Upper lobe of right lung (tissue), 1 donor: Measurements from ENCODE around the gene HDHD2. TPM values are rescaled to one million over a fixed set of nuclear protein-coding genes. Genes with fewer than 3 reads are reported as not detected.

Source experiments
- ATAC-seq: fragments of 200-7000 bp; cut with Tn5 transposase; one replicate; pipeline ENCODE4 v1.9.1; 2020; ENCODE audit warnings: mild to moderate bottlenecking, moderate library complexity
- DNase-seq: peaks from one replicate; pipeline ENCODE4 v3.0.0-alpha.2; 2020
- H3K27ac ChIP-seq: fragments of 200-600 bp; one replicate; pipeline ENCODE4 v1.8.0; 2022
- H3K27me3 ChIP-seq: fragments of 200-600 bp; one replicate; pipeline ENCODE4 v1.8.0; 2022; ENCODE audit warnings: mild to moderate bottlenecking
- H3K36me3 ChIP-seq: fragments of 200-600 bp; one replicate; pipeline ENCODE4 v1.8.0; 2022
- H3K4me1 ChIP-seq: fragments of 200-600 bp; one replicate; pipeline ENCODE4 v1.8.0; 2022
- H3K4me3 ChIP-seq: fragments of 200-600 bp; one replicate; pipeline ENCODE4 v1.8.0; 2022; ENCODE audit warnings: mild to moderate bottlenecking
- H3K9me3 ChIP-seq: fragments of 200-600 bp; one replicate; pipeline ENCODE4 v1.8.0; 2022
- intact Hi-C: fragments of 100-400 bp; cut with DNase I; formaldehyde crosslinking; loops from one replicate; pipeline ENCODE4 v1.11.0; 2022
- total RNA-seq: library from RNA; stranded (reverse); fragmentation: NEBNext Ultra II Directional; extraction: Animal tissue kit (Norgen Biotek cat#: 25700); gene quantifications from one replicate; pipeline ENCODE4 v1.2.1, GENCODE V29; 2021
- TF ChIP-seq, protein P1 (sequence below): fragments of 200-600 bp; IDR thresholded peaks from one replicate; pipeline ENCODE4 v1.8.0; 2022; ENCODE audit warnings: antibody characterized with exemption
- donor health status: DM: no; HTN: yes; CAD: no; lungs with severe emphysema.

HDHD2 gene
- total RNA-seq, 1 donor from 2014 or later, result 38.2 TPM

DNA sequence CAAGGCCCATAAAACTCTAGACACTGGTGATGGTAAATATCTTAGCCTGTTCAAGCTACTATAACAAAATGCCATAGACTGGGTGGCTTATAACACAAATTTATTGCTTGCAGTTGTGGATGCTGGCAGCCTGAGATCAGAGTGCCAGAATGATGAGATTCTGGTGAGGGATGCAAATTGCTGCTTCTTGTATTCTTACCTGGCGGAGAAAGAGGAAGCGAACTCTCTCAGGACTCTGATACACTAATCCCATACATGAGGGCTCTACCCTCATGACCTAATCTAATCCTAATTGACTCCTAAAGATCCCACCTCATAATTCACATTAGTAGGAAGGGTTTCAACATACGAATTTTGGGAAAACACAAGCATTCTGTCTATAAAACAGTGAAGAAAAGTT is 30.5 kb upstream of the HDHD2 start:
- Histone ChIP-seq H3K9me3 (no peaks in the 10 kb centered on the region), H3K4me1 (no peaks in the 10 kb centered on the region), H3K27ac (no peak overlapping the region), H3K27me3 (no peaks in the 10 kb centered on the region), H3K36me3 (no peaks in the 10 kb centered on the region), H3K4me3 (no peak overlapping the region)
- intact Hi-C loops, result no loop called here
- DNase-seq (no peak), ATAC-seq (no peak)
- TF ChIP-seq, protein P1, sequence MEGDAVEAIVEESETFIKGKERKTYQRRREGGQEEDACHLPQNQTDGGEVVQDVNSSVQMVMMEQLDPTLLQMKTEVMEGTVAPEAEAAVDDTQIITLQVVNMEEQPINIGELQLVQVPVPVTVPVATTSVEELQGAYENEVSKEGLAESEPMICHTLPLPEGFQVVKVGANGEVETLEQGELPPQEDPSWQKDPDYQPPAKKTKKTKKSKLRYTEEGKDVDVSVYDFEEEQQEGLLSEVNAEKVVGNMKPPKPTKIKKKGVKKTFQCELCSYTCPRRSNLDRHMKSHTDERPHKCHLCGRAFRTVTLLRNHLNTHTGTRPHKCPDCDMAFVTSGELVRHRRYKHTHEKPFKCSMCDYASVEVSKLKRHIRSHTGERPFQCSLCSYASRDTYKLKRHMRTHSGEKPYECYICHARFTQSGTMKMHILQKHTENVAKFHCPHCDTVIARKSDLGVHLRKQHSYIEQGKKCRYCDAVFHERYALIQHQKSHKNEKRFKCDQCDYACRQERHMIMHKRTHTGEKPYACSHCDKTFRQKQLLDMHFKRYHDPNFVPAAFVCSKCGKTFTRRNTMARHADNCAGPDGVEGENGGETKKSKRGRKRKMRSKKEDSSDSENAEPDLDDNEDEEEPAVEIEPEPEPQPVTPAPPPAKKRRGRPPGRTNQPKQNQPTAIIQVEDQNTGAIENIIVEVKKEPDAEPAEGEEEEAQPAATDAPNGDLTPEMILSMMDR, result no peak

DNA sequence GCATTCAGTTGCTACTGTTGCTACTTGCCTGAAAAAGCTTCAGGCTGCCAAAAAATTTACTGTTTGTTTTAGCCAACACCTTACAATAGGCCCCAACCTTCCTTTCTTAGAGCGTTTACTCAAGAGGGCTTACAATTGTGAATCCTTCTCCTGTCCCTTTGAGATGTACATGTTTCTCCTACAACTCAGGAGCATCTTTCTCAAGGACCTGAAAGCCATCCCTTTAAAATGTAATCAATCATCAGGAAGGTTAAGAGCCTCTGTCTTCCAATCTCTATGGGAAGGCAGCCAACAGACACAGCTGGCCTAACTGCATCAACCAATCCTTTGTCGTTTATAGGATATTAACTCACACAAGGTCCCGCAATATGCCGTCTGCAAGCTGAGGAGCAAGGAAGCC is 29.2 kb upstream of the HDHD2 start:
- Histone ChIP-seq H3K4me3 (no peak overlapping the region), H3K36me3 (no peaks in the 10 kb centered on the region), H3K27ac (no peak overlapping the region), H3K9me3 (no peaks in the 10 kb centered on the region), H3K4me1 (peaks cover 9% of the 10 kb centered on the region), H3K27me3 (no peaks in the 10 kb centered on the region)
- TF ChIP-seq, protein P1, result no peak
- intact Hi-C loops, result no loop called here
- no peak for DNase-seq
- no peak for ATAC-seq

- H3K27me3 ChIP-seq, result no peaks in the 10 kb centered on the region
Measured at GRCh38 chr18:47175898-47176575, 25.7 kb upstream of the HDHD2 start, which contains the start of gene IER3IP1. Gene IER3IP1, minus strand, starts transcription at chr18:47176364. Its CDS starts 87 bp downstream, at chr18:47176277.

GRCh38 chr18:47175283-47175897 is 25.1 kb upstream of the HDHD2 start:
- peak; percentile 3 for ATAC-seq
- intact Hi-C loops, result no loop called here

More at GRCh38 chr18:47175898-47176575, 25.7 kb upstream of the HDHD2 start, which contains the start of gene IER3IP1:
- intact Hi-C loops, result no loop called here
- DNase-seq, result peak; percentile 95
- peak; percentile 99 for ATAC-seq
- TF ChIP-seq, protein P1, result peak; percentile 9
- Histone ChIP-seq H3K4me1 (peaks cover 23% of the 10 kb centered on the region), H3K4me3 (peak within 1 kb of the TSS; percentile 99), H3K27ac (peak within 1 kb of the TSS; percentile 92), H3K9me3 (no peaks in the 10 kb centered on the region), H3K36me3 (no peaks in the 10 kb centered on the region)

GRCh38 chr18:47174545-47175116 is 24.3 kb upstream of the HDHD2 start:
- intact Hi-C loops, result no loop called here

More at GRCh38 chr18:47175283-47175897, 25.1 kb upstream of the HDHD2 start:
- Histone ChIP-seq H3K36me3 (no peaks in the 10 kb centered on the region), H3K27ac (peak overlapping the region; percentile 92), H3K27me3 (no peaks in the 10 kb centered on the region), H3K4me1 (peaks cover 23% of the 10 kb centered on the region), H3K4me3 (peak overlapping the region; percentile 99), H3K9me3 (no peaks in the 10 kb centered on the region)
- DNase-seq, result no peak
- TF ChIP-seq, protein P1, result no peak

More at GRCh38 chr18:47174545-47175116, 24.3 kb upstream of the HDHD2 start:
- TF ChIP-seq, protein P1, result no peak
- no peaks in the 10 kb centered on the region for H3K9me3 ChIP-seq
- no peaks in the 10 kb centered on the region for H3K27me3 ChIP-seq
- peak; percentile 4 for ATAC-seq
- H3K4me1 ChIP-seq, result peaks cover 23% of the 10 kb centered on the region
- H3K36me3 ChIP-seq, result no peaks in the 10 kb centered on the region
- DNase-seq, result no peak
- peak overlapping the region; percentile 99 for H3K4me3 ChIP-seq
- no peak overlapping the region for H3K27ac ChIP-seq
